HUES6 (cell line): Measurements from ENCODE around the gene RFX2.

Source experiments
- H3K27ac ChIP-seq: 2 replicates; pipeline ENCODE4 v1.7.0; 2013; ENCODE audit warnings: low read depth, mild to moderate bottlenecking, low read length, inconsistent platforms
- H3K27me3 ChIP-seq: 2 replicates; pipeline ENCODE4 v1.6.1; 2013; ENCODE audit warnings: low read length; ENCODE audit not compliant: control insufficient read depth, insufficient read depth
- H3K36me3 ChIP-seq: 2 replicates; pipeline ENCODE4 v1.6.1; 2013; ENCODE audit warnings: low read length; ENCODE audit not compliant: control insufficient read depth, insufficient read depth
- H3K4me1 ChIP-seq: 2 replicates; pipeline ENCODE4 v1.6.1; 2013; ENCODE audit warnings: low read length; ENCODE audit not compliant: control insufficient read depth, insufficient read depth
- H3K4me3 ChIP-seq: 2 replicates; pipeline ENCODE4 v1.5.1; 2013; ENCODE audit warnings: low read depth, low read length
- H3K9ac ChIP-seq: one replicate; pipeline ENCODE4 v1.6.1; 2013; ENCODE audit warnings: mild to moderate bottlenecking, low read length
- H3K9me3 ChIP-seq: 2 replicates; pipeline ENCODE4 v1.6.1; 2013; ENCODE audit warnings: low read depth, low read length; ENCODE audit not compliant: control insufficient read depth, insufficient read depth

RFX2 gene

DNA sequence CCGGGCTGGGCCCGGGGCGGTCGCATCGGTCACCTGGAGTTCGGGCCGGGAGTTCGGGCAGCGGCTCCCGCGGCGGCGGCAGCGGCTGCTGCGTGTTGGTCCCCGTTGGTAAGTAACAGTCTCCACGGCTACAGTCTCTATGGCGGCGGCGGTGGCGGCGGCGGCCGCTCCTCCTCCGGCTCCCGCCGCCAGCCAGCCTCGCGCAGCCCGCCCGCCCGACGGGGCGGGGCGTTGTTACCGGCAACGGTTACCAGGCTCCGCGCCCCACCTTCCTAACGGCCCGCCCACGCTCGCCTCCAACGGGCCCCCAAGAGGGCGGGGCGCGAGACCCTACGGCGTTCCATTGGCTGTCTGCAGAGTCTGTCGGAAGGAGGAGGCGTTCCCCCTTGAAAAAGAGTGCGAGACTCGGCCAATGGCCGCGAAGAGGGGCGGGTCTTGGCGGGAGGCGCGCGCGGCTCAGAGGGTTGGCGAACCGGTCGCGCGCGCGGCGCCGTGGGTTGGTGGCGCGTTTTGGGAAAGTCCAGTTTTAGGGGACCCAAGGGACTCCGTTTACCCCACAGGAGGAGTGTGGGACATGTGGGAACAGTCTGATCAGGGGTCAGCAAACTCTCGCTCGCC is at the start of gene RFX2:
Gene RFX2, minus strand, starts transcription at position 141 of the 618 bp plus-strand sequence. CDS start 63,004 bp downstream, outside the sequence.
- Histone ChIP-seq H3K27ac (no peak within 1 kb of the TSS), H3K9me3 (no peaks in the 10 kb centered on the region), H3K36me3 (no peaks in the 10 kb centered on the region), H3K9ac (peak within 1 kb of the TSS; percentile 50), H3K4me1 (no peaks in the 10 kb centered on the region), H3K4me3 (peak within 1 kb of the TSS; percentile 90), H3K27me3 (peaks cover 27% of the 10 kb centered on the region)

DNA sequence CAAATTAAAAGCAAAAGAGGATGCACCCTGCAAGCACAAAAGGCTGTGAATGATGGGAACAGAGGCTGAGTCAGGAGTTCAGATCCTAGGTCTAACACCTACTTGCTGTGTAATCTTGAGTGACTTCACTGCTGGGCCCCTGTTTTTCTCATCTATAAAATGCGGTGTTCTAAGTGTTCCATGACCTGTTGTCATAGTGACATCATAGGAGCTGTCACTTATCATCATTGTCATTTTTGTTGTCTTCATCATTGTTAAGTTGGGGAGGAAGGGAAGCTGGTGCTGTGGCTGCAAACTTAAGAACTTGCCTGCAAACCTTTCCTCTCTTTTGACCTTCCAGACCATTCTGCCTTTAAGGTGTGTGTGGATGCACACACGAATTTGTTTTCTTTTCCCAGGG is 45.7 kb upstream of the RFX2 start:
- Histone ChIP-seq H3K9ac (no peak overlapping the region), H3K27ac (no peak overlapping the region), H3K9me3 (peaks cover 15% of the 10 kb centered on the region; the same call in 1 of the 2 replicates), H3K27me3 (no peaks in the 10 kb centered on the region), H3K4me1 (no peaks in the 10 kb centered on the region), H3K36me3 (no peaks in the 10 kb centered on the region), H3K4me3 (no peak overlapping the region)

DNA sequence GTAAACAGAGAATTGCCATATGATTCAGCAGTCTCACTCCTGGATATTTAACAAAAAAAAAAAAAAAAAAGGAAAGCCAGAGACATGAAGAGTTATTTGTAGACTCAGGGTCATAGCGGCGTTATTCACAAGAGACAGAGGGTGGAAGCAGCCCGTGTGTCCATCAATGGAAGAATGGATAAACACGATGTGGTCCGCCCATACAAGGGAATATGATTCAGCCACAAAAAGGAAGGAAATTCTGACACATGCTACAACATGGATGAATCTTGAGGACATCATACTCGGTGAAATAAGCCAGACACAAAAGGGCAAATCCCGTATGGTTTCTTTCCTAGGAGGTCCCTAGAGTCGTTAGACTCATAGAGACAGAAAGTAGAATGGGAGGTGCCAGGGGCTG is 40.0 kb upstream of the RFX2 start:
- H3K27ac ChIP-seq, result no peak overlapping the region
- peaks cover 12% of the 10 kb centered on the region for H3K9me3 ChIP-seq
- no peaks in the 10 kb centered on the region for H3K27me3 ChIP-seq

DNA sequence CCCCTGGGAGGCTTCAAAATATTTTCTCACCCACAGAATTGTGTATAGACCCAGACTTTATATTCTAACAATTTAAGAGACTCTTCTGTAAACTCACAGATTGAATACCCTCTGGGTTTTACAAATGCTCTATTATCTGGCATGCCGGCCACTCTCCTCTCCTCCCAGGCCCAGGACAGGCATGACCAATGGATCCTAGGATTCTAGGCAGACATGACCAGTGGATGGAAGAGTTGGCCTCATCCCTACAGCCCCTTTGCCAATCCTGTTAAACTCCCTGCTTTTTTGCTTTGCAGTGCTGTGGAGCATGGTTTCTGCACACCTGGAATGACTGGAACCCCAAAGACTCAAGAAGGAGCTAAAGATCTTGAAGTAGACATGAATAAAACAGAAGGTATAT is 30.9 kb upstream of the RFX2 start:
- Histone ChIP-seq H3K36me3 (no peaks in the 10 kb centered on the region), H3K4me3 (no peak overlapping the region), H3K9me3 (peaks cover 3% of the 10 kb centered on the region; the same call in 1 of the 2 replicates), H3K9ac (no peak overlapping the region), H3K4me1 (no peaks in the 10 kb centered on the region), H3K27ac (no peak overlapping the region), H3K27me3 (no peaks in the 10 kb centered on the region)

More for the DNA sequence above, 40.0 kb upstream of the RFX2 start:
- Histone ChIP-seq H3K4me1 (no peaks in the 10 kb centered on the region), H3K9ac (no peak overlapping the region), H3K36me3 (no peaks in the 10 kb centered on the region), H3K4me3 (no peak overlapping the region)

DNA sequence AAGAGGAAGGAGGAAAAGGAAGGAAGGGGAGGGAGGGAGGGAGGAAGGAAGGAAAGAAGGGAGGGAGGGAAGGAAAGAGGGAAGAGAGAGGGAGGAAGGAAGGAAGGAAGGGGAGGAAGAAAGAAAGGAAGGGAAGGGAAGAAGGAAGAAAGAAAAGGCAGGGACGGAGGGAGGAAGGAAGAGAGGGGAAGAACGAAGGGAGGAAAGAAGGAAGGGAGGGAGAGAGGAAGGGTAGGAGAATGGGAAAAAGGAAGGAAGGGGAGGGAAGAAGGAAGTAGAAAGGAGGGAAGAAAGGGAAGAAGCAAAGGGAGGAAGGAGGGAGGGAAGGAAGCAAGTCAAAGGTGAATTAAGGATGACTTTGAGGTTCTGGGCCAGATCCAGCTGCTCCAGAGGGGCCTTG is 28.2 kb upstream of the RFX2 start:
- Histone ChIP-seq H3K9me3 (peaks cover 3% of the 10 kb centered on the region), H3K4me1 (peaks cover 3% of the 10 kb centered on the region; the same call in 1 of the 2 replicates), H3K9ac (no peak overlapping the region), H3K4me3 (no peak overlapping the region), H3K27me3 (no peaks in the 10 kb centered on the region), H3K27ac (no peak overlapping the region), H3K36me3 (no peaks in the 10 kb centered on the region)

DNA sequence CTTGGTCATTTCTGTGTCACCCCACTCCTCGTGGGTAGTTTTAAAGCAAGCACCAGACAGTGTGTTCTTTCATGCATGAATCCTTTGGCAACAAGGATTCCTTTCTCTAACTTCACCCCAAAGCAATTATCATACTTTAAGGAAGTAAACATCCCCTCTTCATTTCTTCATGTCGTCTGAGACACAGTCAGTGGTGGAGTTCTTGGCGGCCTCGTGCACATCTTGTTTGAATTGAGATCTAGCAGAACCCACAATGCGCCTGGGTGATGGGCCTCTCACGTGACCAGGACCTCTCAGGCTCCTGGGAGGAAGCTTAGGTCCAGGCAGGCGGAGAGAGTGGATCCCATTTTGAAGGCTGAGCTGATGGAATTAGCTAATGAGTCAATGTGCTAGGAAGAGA is 27.8 kb upstream of the RFX2 start:
- Histone ChIP-seq H3K27ac (no peak overlapping the region), H3K4me3 (no peak overlapping the region), H3K9me3 (peaks cover 3% of the 10 kb centered on the region), H3K9ac (no peak overlapping the region), H3K27me3 (no peaks in the 10 kb centered on the region), H3K4me1 (peaks cover 3% of the 10 kb centered on the region; the same call in 1 of the 2 replicates), H3K36me3 (no peaks in the 10 kb centered on the region)

DNA sequence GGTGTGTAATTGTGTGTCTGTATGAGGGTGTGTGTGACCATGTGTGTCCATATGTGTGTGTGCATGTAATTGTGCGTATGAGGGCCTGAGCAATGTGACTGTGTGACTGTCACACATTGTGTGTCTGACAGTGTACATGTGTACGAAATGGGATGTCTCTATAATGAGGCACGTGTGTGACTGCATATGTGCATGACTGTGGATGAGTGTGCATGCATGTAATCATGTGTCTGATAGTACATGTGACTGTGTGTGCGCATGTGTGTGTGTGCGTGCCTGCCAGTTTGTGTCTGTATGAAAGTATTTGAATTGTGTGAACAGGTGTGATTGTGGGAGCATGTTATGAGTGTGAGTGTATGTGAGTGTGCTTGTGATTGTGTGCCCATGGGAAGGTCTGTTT is 22.9 kb upstream of the RFX2 start:
- no peak overlapping the region for H3K4me3 ChIP-seq
- H3K36me3 ChIP-seq, result no peaks in the 10 kb centered on the region
- H3K9ac ChIP-seq, result no peak overlapping the region
- peaks cover 3% of the 10 kb centered on the region; the same call in 1 of the 2 replicates for H3K4me1 ChIP-seq
- H3K27me3 ChIP-seq, result no peaks in the 10 kb centered on the region; the same call in 1 of the 2 replicates
- H3K27ac ChIP-seq, result no peak overlapping the region
- peaks cover 10% of the 10 kb centered on the region for H3K9me3 ChIP-seq

DNA sequence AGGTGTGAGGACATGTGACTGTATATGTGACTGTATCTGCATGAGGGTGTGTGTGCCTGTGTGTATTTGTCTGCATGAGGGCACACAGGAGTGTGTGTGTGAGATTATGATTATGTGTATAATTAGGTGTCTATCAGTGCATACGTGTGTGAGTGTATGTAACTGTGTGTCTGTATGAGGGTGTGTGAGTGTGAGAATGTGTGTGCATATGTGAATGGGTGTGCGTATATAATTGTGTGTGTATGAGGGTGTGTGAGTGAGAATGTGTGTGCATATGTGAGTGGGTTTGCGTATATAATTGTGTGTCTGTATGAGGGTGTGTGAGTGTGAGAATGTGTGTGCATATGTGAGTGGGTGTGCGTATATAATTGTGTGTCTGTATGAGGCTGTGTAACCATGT is 22.2 kb upstream of the RFX2 start:
- Histone ChIP-seq H3K9me3 (peaks cover 16% of the 10 kb centered on the region), H3K36me3 (no peaks in the 10 kb centered on the region), H3K4me1 (peaks cover 3% of the 10 kb centered on the region; the same call in 1 of the 2 replicates), H3K27me3 (no peaks in the 10 kb centered on the region; the same call in 1 of the 2 replicates), H3K9ac (no peak overlapping the region), H3K27ac (no peak overlapping the region), H3K4me3 (no peak overlapping the region)

DNA sequence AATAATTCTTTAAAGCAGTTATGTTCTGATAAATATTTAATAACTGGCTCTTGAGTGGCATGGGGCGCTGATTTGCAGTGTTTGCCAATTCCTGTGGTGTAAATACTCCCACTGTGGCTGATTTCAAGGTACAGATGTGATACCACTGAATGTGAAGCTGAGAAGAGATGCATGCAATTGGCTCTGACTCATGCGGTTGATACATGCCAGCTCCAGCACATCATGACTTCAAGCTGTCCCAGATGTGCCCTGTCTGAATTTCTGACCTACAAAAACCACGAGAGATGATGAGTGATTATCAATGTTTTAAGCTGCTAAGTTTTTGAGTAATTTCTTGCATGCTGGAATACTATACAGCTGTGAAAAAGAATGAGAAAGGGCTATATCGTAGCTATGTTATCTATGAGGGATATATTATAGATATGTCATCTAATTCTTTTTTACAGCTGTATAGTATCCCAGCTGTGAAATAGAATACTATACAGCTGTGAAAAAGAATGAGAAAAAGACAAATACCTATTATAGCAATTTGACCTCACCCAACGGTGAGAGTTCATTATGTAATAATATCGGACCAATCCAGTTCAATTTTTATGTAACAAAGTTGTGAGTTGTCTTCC is 17.5 kb upstream of the RFX2 start:
- Histone ChIP-seq H3K27me3 (no peaks in the 10 kb centered on the region; the same call in 1 of the 2 replicates), H3K4me1 (no peaks in the 10 kb centered on the region), H3K9ac (no peak overlapping the region), H3K27ac (no peak overlapping the region), H3K9me3 (peaks cover 23% of the 10 kb centered on the region), H3K4me3 (no peak overlapping the region), H3K36me3 (no peaks in the 10 kb centered on the region)

DNA sequence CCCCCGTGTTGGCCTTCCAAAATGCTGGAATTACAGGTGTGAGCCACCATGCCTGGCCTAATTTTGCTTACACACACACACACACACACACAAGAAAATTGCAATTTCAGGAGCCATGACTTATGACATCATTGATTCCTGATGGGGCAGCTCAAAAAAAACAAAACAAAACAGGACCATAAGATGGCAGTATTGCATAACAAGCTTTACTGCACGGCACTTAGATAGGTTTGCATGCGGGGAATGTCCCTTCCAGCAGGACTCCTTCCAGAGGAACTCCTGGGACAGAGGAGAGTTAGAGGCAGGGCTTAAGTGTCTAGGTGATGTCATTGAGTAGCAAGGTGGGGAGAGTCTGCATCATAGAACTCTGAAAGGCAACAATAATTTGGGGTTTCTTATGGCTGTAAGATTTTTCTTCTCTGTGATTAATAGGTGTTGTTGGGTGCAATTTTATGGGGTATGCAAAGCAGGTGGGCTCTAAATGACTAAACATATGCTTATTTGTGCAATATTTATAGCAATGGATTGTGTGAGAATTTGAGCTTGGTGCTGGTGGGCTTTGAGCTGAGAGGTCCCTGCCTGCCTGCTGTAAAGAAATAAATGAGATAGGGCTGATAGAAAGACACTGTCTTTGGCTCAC is 16.2 kb upstream of the RFX2 start:
- Histone ChIP-seq H3K4me3 (no peak overlapping the region), H3K36me3 (no peaks in the 10 kb centered on the region), H3K9me3 (peaks cover 17% of the 10 kb centered on the region), H3K27ac (no peak overlapping the region), H3K4me1 (no peaks in the 10 kb centered on the region), H3K9ac (no peak overlapping the region), H3K27me3 (no peaks in the 10 kb centered on the region)

DNA sequence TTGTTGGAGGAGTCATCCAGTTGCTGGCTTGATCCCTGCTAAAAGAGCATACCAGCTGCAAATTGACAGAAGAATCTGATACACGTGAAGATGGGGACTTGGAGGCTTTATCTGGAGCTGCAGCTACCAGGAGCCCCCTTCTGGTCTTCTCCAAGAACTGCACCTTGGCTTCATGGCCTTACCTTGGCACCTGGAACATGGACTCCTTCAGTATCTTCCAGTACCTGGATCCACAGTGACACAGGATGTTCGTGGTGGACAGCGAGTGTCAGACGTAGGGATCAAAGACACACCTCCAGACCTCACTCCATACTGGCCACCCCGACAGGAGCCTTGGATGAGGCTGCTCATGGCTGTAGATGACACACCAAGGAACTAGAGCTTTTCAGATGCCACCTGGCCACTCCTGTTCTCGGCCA is 15.3 kb upstream of the RFX2 start:
- Histone ChIP-seq H3K4me1 (no peaks in the 10 kb centered on the region), H3K9me3 (peaks cover 17% of the 10 kb centered on the region), H3K27ac (no peak overlapping the region)

More for the DNA sequence above, 15.3 kb upstream of the RFX2 start:
- no peaks in the 10 kb centered on the region for H3K36me3 ChIP-seq
- H3K4me3 ChIP-seq, result no peak overlapping the region
- H3K27me3 ChIP-seq, result no peaks in the 10 kb centered on the region
- H3K9ac ChIP-seq, result no peak overlapping the region
